ENCODE data around the gene RAB5A. TPM values are rescaled to one million over a fixed set of nuclear protein-coding genes. Genes with fewer than 3 reads are reported as not detected.

RAB5A gene
- total and polyA plus RNA-seq, 10 of the 15 experiments (the other 5 are each of a cell fraction or from before 2014, with no cell fraction given), result 15.8 to 44.3 (median 29.1) TPM

GRCh38 chr3:19959505-19959904, 12.6 kb downstream of the RAB5A start:
- RAD21 ChIA-PET (ENCODE audit: unreplicated experiment), result no interaction called here
- ATAC-seq (no peak), DNase-seq (ENCODE audit: low read depth, low spot score) (no peak), FAIRE-seq (no peak)
- intact Hi-C loops (cut with micrococcal nuclease; ENCODE audit: unreplicated experiment) (no loop called here), in situ Hi-C loops (cut with MboI) (no loop called here)
- H3K4me3 ChIP-seq, result no peak overlapping the region
- H4K20me1 ChIP-seq (ENCODE audit: control insufficient read depth, insufficient read depth), result peaks cover 1% of the 10 kb centered on the region; the same call in 1 of the 2 replicates
- H3K79me2 ChIP-seq (ENCODE audit: control insufficient read depth, insufficient read depth, low read length), result peaks cover 23% of the 10 kb centered on the region
- no peak overlapping the region for H3K27ac ChIP-seq (ENCODE audit: control insufficient read depth, insufficient read depth)
- no peak for TF ChIP-seq RBBP5 (conservative IDR thresholded peaks at IDR 0.05)
- no peak for TF ChIP-seq ZBTB33 (IDR thresholded peaks at IDR 0.05)
- no peak for TF ChIP-seq NFYA (IDR thresholded peaks at IDR 0.05; ENCODE audit: borderline replicate concordance, low read depth, low read length)
- TF ChIP-seq EZH2 (IDR thresholded peaks at IDR 0.05; ENCODE audit: borderline replicate concordance, control insufficient read depth, low read depth, low read length), result no peak
- TF ChIP-seq BHLHE40 (IDR thresholded peaks at IDR 0.05; ENCODE audit: borderline replicate concordance in 1 of 2, low read depth in 2 of 2, low read length in 1 of 2), result no peak
- no peak for TF ChIP-seq ZNF592 (IDR thresholded peaks at IDR 0.05)
- SMC1A ChIA-PET (ENCODE audit: uncharacterized antibody, unreplicated experiment), result interaction anchor here (0.6 to 0.8 kb wide), 3 partner anchors 10 to 337 kb away, joined by 3 to 5 read pairs (median 4); no protein-coding TSS in a partner anchor
- no peak overlapping the region for H2AFZ ChIP-seq (ENCODE audit: control insufficient read depth, low read depth, low read length)
- peaks cover 0 to 18% of the 10 kb centered on the region in 2 experiments for H3K36me3 ChIP-seq (ENCODE audit: control insufficient read depth in 2 of 2, insufficient read depth in 2 of 2, low read length in 1 of 2)
- CTCF ChIA-PET, result interaction anchor here (1.4 kb wide), 1 partner anchor 8 kb away, joined by 4 read pairs; no protein-coding TSS in a partner anchor
- H3K9ac ChIP-seq (ENCODE audit: control insufficient read depth, insufficient read depth, low read length), result no peak overlapping the region
- WGBS (ENCODE audit: insufficient coverage, insufficient replicate concordance, low lambda C conversion rate, missing lambda C conversion rate), result 70% methylated on average over 4 of the region's 4 CpGs
- POLR2A ChIA-PET, result no interaction called here
- no peak overlapping the region for H3K4me2 ChIP-seq (ENCODE audit: control insufficient read depth, insufficient read depth)
- no peaks in the 10 kb centered on the region for H3K9me3 ChIP-seq (replicated peaks; ENCODE audit: control insufficient read depth, insufficient read depth, low read length)
- H3K27me3 ChIP-seq (replicated peaks in 1 of 2; ENCODE audit: control insufficient read depth in 2 of 2, insufficient read depth in 2 of 2, low read length in 1 of 2), result no peaks in the 10 kb centered on the region
- H3K4me1 ChIP-seq (ENCODE audit: control insufficient read depth, insufficient read depth, low read length), result no peaks in the 10 kb centered on the region
- BruUV-seq (replicated peaks), result no TSS peak
